HepG2 (cell line): ENCODE results near the gene TIMELESS. TPM values are rescaled to one million over a fixed set of nuclear protein-coding genes. Genes with fewer than 3 reads are reported as not detected.

ENCODE experiments used
- ATAC-seq: fragments of 200-7000 bp; cut with Tn5 transposase; 3 replicates; pipeline ENCODE4 v1.9.1; 2020; ENCODE audit warnings: mild to moderate bottlenecking, moderate library complexity
- BruUV-seq: library from RNA; stranded (reverse); fragments of 400-500 nt; replicated peaks from 2 replicates; lab custom pipeline; 2021; lab: Mats Ljungman, UMichigan
- CTCF ChIA-PET: fragments of 300-600 bp; formaldehyde crosslinking; extraction: SDS; loops from one replicate; lab custom pipeline; 2021; ENCODE audit warnings: low total read pairs, inconsistent platforms, low intra/inter-chr PET ratio; lab: Yijun Ruan, JAX
- POLR2A ChIA-PET: fragments of 350-600 bp; sonication (Branson Sonifier 250); formaldehyde crosslinking; loops from one replicate; lab custom pipeline; 2020; ENCODE audit warnings: antibody characterized with exemption, inconsistent platforms; lab: Yijun Ruan, JAX
- DNase-seq: peaks from one replicate; pipeline ENCODE4 v3.0.0-alpha.2; 2015; ENCODE audit warnings: low spot score
- FAIRE-seq: peaks from 3 replicates; lab custom pipeline; 2011; peaks lifted over from hg19 to GRCh38; lab: Jason Lieb, UNC
- H2AFZ ChIP-seq: one replicate; pipeline ENCODE4 v1.6.1; 2011; ENCODE audit warnings: low read length, inconsistent platforms
- H3K27ac ChIP-seq: fragments of 300-600 bp; 3 replicates; pipeline ENCODE4 v1.8.0; 2011; ENCODE audit warnings: mixed run types, mild to moderate bottlenecking, mixed read lengths, low read length, inconsistent platforms; ENCODE audit not compliant: insufficient read depth; ENCODE audit errors: extremely low read length
- H3K27me3 ChIP-seq, 2 experiments: fragments of 200-600 bp in 1 of 2; 2 replicates in 1 of 2; 3 replicates in 1 of 2; pipeline versions ENCODE4 v1.6.0 to v1.8.0; 2011; ENCODE audit warnings: low read length in 2 of 2, mild to moderate bottlenecking in 2 of 2, moderate library complexity in 2 of 2, inconsistent platforms in 1 of 2; ENCODE audit not compliant: insufficient read depth in 2 of 2, control insufficient read depth in 1 of 2
- H3K36me3 ChIP-seq, 2 experiments: fragments of 200-600 bp in 1 of 2; replicated peaks in 1 of 2; 2 replicates in 1 of 2; 3 replicates in 1 of 2; pipeline versions ENCODE4 v1.5.1 to v1.8.0; 2011; ENCODE audit warnings: low read length in 2 of 2, inconsistent platforms in 1 of 2; ENCODE audit not compliant: insufficient read depth in 2 of 2, control insufficient read depth in 1 of 2
- H3K4me1 ChIP-seq: 2 replicates; pipeline ENCODE4 v1.5.1; 2012; ENCODE audit warnings: low read length, inconsistent platforms; ENCODE audit not compliant: insufficient read depth
- H3K4me2 ChIP-seq: 2 replicates; pipeline ENCODE4 v1.6.0; 2011; ENCODE audit warnings: low read depth, low read length, inconsistent platforms
- H3K4me3 ChIP-seq, 3 experiments: fragments of 200-600 bp in 1 of 3; sonication (generic), shearing (Covaris generic) in 1 of 3; replicated peaks in 1 of 3; 2 replicates each; pipeline ENCODE4 v1.5.1; 2011 to 2016; ENCODE audit warnings: low read length in 3 of 3, inconsistent platforms in 2 of 3, low read depth in 2 of 3, mild to moderate bottlenecking in 2 of 3, control low read depth in 1 of 3, mixed read lengths in 1 of 3; ENCODE audit not compliant: insufficient read depth in 1 of 3
- H3K79me2 ChIP-seq: one replicate; pipeline ENCODE4 v1.6.1; 2011; ENCODE audit warnings: low read length, inconsistent platforms; ENCODE audit not compliant: insufficient read depth
- H3K9ac ChIP-seq: 2 replicates; pipeline ENCODE4 v1.6.0; 2011; ENCODE audit warnings: mild to moderate bottlenecking, low read depth, low read length, inconsistent platforms; ENCODE audit not compliant: insufficient read depth
- H3K9me3 ChIP-seq: 2 replicates; pipeline ENCODE4 v1.5.1; 2012; ENCODE audit warnings: mild to moderate bottlenecking, low read length
- H4K20me1 ChIP-seq: 2 replicates; pipeline ENCODE4 v1.6.0; 2011; ENCODE audit warnings: inconsistent platforms, mild to moderate bottlenecking, low read length, moderate library complexity; ENCODE audit not compliant: insufficient read depth
- BCL3 ChIP-seq: sonication (generic); formaldehyde crosslinking; IDR thresholded peaks from 2 replicates; pipeline ENCODE4 v1.5.1; 2020; ENCODE audit warnings: mild to moderate bottlenecking, missing genetic modification reagents, moderate library complexity
- HMGA1 ChIP-seq: sonication (generic); formaldehyde crosslinking; conservative IDR thresholded peaks from 2 replicates; pipeline ENCODE4 v1.4.0; 2020; ENCODE audit warnings: missing genetic modification reagents
- HNF4A ChIP-seq: sonication (generic); formaldehyde crosslinking; IDR thresholded peaks from 2 replicates; pipeline ENCODE4 v1.4.0; 2020; ENCODE audit warnings: missing genetic modification reagents
- PPARG ChIP-seq: conservative IDR thresholded peaks from 2 replicates; pipeline ENCODE4 v1.6.1; 2016; ENCODE audit warnings: missing biosample characterization, missing genetic modification reagents
- TAF1 ChIP-seq: sonication (generic); formaldehyde crosslinking; IDR thresholded peaks from 2 replicates; pipeline ENCODE4 v1.4.0; 2020; ENCODE audit warnings: missing genetic modification reagents
- ZBTB8A ChIP-seq: sonication (generic); formaldehyde crosslinking; IDR thresholded peaks from 2 replicates; pipeline ENCODE4 v1.4.0; 2020; ENCODE audit warnings: mild to moderate bottlenecking, low read depth, missing genetic modification reagents, borderline replicate concordance
- ZMYM4 ChIP-seq: sonication (generic); formaldehyde crosslinking; IDR thresholded peaks from 2 replicates; pipeline ENCODE4 v1.8.1; 2023; ENCODE audit warnings: mild to moderate bottlenecking, missing genetic modification reagents
- ZNF350 ChIP-seq: sonication (generic); formaldehyde crosslinking; IDR thresholded peaks from 2 replicates; pipeline ENCODE4 v1.4.0; 2020; ENCODE audit warnings: mild to moderate bottlenecking, low read depth, missing genetic modification reagents, borderline replicate concordance
- in situ Hi-C: cut with HindIII; loops from 2 replicates; pipeline ENCODE4 v1.10.0; 2017; ENCODE audit warnings: low pct_unique_long_range_greater_than_20kb; ENCODE audit not compliant: extremely low pct_ligation_motif_present
- intact Hi-C: fragments of 100-400 bp; cut with micrococcal nuclease; formaldehyde crosslinking; loops from one replicate; pipeline ENCODE4 v1.10.0; 2022; ENCODE audit not compliant: unreplicated experiment
- polyA plus RNA-seq, 8 experiments: library from polyadenylated mRNA; depleted of rRNA in 3 of 8; stranded (reverse) in 7 of 8; unstranded in 1 of 8; fragments of >200 nt; fragmentation: Illumina TruSeq in 4 of 8; extraction: Trizol in 4 of 8; gene quantifications; 2 replicates each; pipeline versions ENCODE4 v1.2.1 to v1.2.3, GENCODE V29; 2011 to 2016; ENCODE audit warnings: low read depth in 4 of 8, missing spikeins in 1 of 8, mixed read lengths in 1 of 8; ENCODE audit not compliant: insufficient read depth in 1 of 8
- total RNA-seq, 5 experiments: library from RNA; depleted of rRNA; stranded (reverse); fragments of >200 nt; fragmentation: Illumina TruSeq; extraction: Trizol; gene quantifications; 2 replicates each; pipeline ENCODE4 v1.2.3, GENCODE V29; 2016; ENCODE audit warnings: low read depth in 1 of 5

Gene TIMELESS
- total and polyA plus RNA-seq, 2 of the 13 experiments (the other 11 are each of a cell fraction or from before 2014, with no cell fraction given): 4.0 to 20.3 TPM

- FAIRE-seq: no peak
- intact Hi-C loops: no loop called here
- H3K27ac ChIP-seq: no peak overlapping the region
- H3K27me3 ChIP-seq: no peaks in the 10 kb centered on the region
- no peak overlapping the region for H3K4me2 ChIP-seq
- CTCF ChIA-PET: no interaction called here
- H3K9me3 ChIP-seq: no peaks in the 10 kb centered on the region
- no TSS peak for BruUV-seq
- TF ChIP-seq BCL3 (CRISPR knock-in tag) (no peak), ZNF350 (CRISPR knock-in tag) (no peak), TAF1 (CRISPR knock-in tag) (no peak), ZBTB8A (CRISPR knock-in tag) (no peak), ZMYM4 (no peak), HNF4A (CRISPR knock-in tag) (no peak), PPARG (CRISPR knock-in tag) (no peak), HMGA1 (CRISPR knock-in tag) (no peak)
- TF ChIP-seq, all 625 proteins: peak for 0
- Histone ChIP-seq H3K4me1 (peaks cover 34% of the 10 kb centered on the region), H3K79me2 (no peaks in the 10 kb centered on the region), H3K4me3 (no peak overlapping the region), H3K9ac (no peak overlapping the region), H3K36me3 (no peaks in the 10 kb centered on the region), H2AFZ (no peak overlapping the region), H4K20me1 (no peaks in the 10 kb centered on the region)
- in situ Hi-C loops: no loop called here
- POLR2A ChIA-PET: interaction anchor here (0.6 to 1.7 kb wide), 3 partner anchors 14 to 130 kb away, joined by 3 to 6 read pairs (median 4); partner anchors contain the start of gene STAT2
- ATAC-seq (no peak), DNase-seq (no peak)
Measured at GRCh38 chr12:56490360-56490759, 41.1 kb upstream of the TIMELESS start.
